ENCODE data around the gene SLC7A14. TPM values are rescaled to one million over a fixed set of nuclear protein-coding genes. Genes with fewer than 3 reads are reported as not detected.
A peak's percentile ranks its signal among the peaks of the same experiment; 100 is the strongest.

The SLC7A14 gene
- total and polyA plus RNA-seq, 4 donors: 0.01 to 0.06 (median 0.03) TPM; not detected in 1

DNA sequence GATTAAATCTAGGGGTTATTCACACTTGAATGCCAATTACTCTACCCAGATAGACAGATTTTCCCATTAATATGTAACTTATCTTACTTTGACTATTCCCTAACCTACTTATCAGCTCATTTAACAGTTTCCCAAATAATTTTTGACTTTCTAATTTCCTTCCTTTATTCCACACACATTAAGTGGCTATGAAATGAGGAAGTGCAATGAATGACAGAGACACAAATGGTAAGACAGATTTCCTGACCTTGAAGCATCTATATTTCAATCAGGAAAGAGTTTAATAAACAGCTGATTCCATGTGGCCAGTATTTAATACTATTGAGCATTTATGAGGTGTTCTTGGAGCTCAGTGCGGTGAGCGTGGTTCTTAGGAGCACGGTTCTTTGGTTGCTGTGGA, 78.8 kb downstream of the SLC7A14 start:
- WGBS, 2 donors: 73 to 77% methylated on average over 3 of the region's 3 CpGs
- Histone ChIP-seq H3K27me3 (ENCODE audit: control insufficient read depth in 3 of 3, insufficient read depth in 3 of 3, low read length in 2 of 3) (no peaks in the 10 kb centered on the region), H3K4me3 (no peak overlapping the region), H3K36me3 (ENCODE audit: control insufficient read depth in 4 of 4, insufficient read depth in 4 of 4, low read length in 4 of 4) (no peaks in the 10 kb centered on the region), H3K4me1 (ENCODE audit: control insufficient read depth in 5 of 5, insufficient read depth in 5 of 5, low read length in 5 of 5) (peaks cover 0 to 4% (median 0%) of the 10 kb centered on the region in 5 donors), H3K27ac (ENCODE audit: low read depth in 1 of 2, low read length in 1 of 2) (no peak overlapping the region), H3K9me3 (ENCODE audit: control insufficient read depth in 4 of 4, insufficient read depth in 3 of 4, low read length in 3 of 4) (no peaks in the 10 kb centered on the region), H3K9ac (ENCODE audit: insufficient read depth in 1 of 2, low read length in 2 of 2) (no peak overlapping the region)
- TF ChIP-seq, protein P1, sequence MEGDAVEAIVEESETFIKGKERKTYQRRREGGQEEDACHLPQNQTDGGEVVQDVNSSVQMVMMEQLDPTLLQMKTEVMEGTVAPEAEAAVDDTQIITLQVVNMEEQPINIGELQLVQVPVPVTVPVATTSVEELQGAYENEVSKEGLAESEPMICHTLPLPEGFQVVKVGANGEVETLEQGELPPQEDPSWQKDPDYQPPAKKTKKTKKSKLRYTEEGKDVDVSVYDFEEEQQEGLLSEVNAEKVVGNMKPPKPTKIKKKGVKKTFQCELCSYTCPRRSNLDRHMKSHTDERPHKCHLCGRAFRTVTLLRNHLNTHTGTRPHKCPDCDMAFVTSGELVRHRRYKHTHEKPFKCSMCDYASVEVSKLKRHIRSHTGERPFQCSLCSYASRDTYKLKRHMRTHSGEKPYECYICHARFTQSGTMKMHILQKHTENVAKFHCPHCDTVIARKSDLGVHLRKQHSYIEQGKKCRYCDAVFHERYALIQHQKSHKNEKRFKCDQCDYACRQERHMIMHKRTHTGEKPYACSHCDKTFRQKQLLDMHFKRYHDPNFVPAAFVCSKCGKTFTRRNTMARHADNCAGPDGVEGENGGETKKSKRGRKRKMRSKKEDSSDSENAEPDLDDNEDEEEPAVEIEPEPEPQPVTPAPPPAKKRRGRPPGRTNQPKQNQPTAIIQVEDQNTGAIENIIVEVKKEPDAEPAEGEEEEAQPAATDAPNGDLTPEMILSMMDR (IDR thresholded peaks at IDR 0.05; ENCODE audit: control extremely low read depth, extremely low read depth): no peak
- ATAC-seq (ENCODE audit: insufficient read depth, low FRiP score): no peak
- DNase-seq: no peak

DNA sequence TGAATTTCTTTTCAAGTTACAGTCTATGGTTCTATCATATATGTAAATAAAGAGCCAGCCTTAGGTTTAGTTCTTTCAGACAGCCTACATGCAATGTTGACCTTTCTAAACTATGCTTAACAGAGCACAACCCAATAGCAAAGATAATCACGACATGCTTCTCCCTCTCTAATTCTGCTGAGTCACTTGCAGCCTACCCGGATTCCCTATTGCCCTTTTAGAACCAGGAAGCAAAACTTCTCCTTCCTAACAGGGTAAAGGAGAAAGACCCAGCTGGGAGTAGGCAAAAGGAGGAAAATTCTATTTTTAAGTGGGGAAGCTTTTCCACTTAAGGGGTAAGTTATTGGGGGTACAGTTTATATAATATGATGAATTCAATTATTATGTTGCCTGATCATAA, 79.3 kb downstream of the SLC7A14 start:
- no peaks in the 10 kb centered on the region for H3K27me3 ChIP-seq (ENCODE audit: control insufficient read depth in 3 of 3, insufficient read depth in 3 of 3, low read length in 2 of 3)
- H3K36me3 ChIP-seq (ENCODE audit: control insufficient read depth in 4 of 4, insufficient read depth in 4 of 4, low read length in 4 of 4): no peaks in the 10 kb centered on the region
- no peak overlapping the region for H3K4me3 ChIP-seq
- H3K9ac ChIP-seq (ENCODE audit: insufficient read depth in 1 of 2, low read length in 2 of 2): no peak overlapping the region
- DNase-seq (no peak), ATAC-seq (ENCODE audit: insufficient read depth, low FRiP score) (no peak)
- H3K9me3 ChIP-seq (ENCODE audit: control insufficient read depth in 4 of 4, insufficient read depth in 3 of 4, low read length in 3 of 4): no peaks in the 10 kb centered on the region
- H3K4me1 ChIP-seq (ENCODE audit: control insufficient read depth in 5 of 5, insufficient read depth in 5 of 5, low read length in 5 of 5): peaks cover 0 to 6% (median 0%) of the 10 kb centered on the region in 5 donors
- 9 to 10% methylated on average over 2 of the region's 2 CpGs for WGBS, 2 donors
- TF ChIP-seq, protein P1 (IDR thresholded peaks at IDR 0.05; ENCODE audit: control extremely low read depth, extremely low read depth): no peak
- H3K27ac ChIP-seq (ENCODE audit: low read depth in 1 of 2, low read length in 1 of 2): no peak overlapping the region

DNA sequence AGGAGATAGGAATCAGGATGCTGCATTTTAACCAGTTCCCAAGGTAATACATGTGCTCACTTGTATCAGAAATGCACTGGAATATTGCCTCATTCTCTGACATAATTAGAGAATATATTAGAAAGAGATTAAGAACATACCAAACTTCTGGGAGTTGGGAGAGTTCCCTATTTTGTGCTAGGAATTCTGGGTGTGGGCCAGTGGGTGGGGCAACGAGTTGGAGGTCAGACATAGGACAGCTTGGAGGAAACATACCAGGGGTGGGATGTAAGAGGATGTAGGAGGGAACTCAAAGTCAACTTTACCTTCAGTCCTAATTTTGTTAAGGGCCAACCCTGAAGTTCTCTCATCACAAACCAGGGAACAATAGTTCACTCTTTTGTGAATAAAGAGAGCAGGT, 83.6 kb downstream of the SLC7A14 start:
- ATAC-seq (ENCODE audit: insufficient read depth, low FRiP score) (no peak), DNase-seq (peak; percentile 53 to 66 (median 65))
- no peak overlapping the region for H3K27ac ChIP-seq (ENCODE audit: low read depth in 1 of 2, low read length in 1 of 2)
- 31 to 45% methylated on average over 1 of the region's 1 CpG for WGBS, 2 donors
- H3K4me3 ChIP-seq: no peak overlapping the region
- TF ChIP-seq, protein P1 (IDR thresholded peaks at IDR 0.05; ENCODE audit: control extremely low read depth, extremely low read depth): no peak
- no peak overlapping the region for H3K9ac ChIP-seq (ENCODE audit: insufficient read depth in 1 of 2, low read length in 2 of 2)
- H3K9me3 ChIP-seq (ENCODE audit: control insufficient read depth in 4 of 4, insufficient read depth in 3 of 4, low read length in 3 of 4): no peaks in the 10 kb centered on the region
- peaks cover 0 to 13% (median 2%) of the 10 kb centered on the region in 5 donors for H3K4me1 ChIP-seq (ENCODE audit: control insufficient read depth in 5 of 5, insufficient read depth in 5 of 5, low read length in 5 of 5)
- H3K27me3 ChIP-seq (ENCODE audit: control insufficient read depth in 3 of 3, insufficient read depth in 3 of 3, low read length in 2 of 3): no peaks in the 10 kb centered on the region
- H3K36me3 ChIP-seq (ENCODE audit: control insufficient read depth in 4 of 4, insufficient read depth in 4 of 4, low read length in 4 of 4): no peaks in the 10 kb centered on the region

DNA sequence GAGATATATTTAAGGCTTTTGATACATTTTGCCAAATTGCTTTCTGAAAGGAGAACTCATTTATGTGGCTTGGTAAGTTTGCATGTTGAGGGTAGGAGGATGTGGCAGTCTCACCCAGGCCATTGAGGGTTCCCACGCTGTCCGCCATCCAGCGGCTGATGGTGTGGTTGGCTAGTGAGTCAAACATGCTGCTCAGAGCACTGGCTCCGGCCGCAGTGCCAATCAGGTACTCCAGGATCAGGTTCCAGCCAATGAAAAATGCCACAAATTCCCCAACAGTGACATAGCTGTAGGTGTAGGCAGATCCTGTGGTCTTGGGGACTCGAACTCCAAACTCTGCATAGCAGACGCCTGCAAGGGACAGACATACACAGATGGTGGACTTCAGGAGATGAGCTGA, 84.9 kb downstream of the SLC7A14 start:
- H3K9ac ChIP-seq (ENCODE audit: insufficient read depth in 1 of 2, low read length in 2 of 2): no peak overlapping the region
- H3K4me3 ChIP-seq: no peak overlapping the region
- TF ChIP-seq, protein P1 (IDR thresholded peaks at IDR 0.05; ENCODE audit: control extremely low read depth, extremely low read depth): no peak
- peaks cover 0 to 22% (median 2%) of the 10 kb centered on the region in 5 donors for H3K4me1 ChIP-seq (ENCODE audit: control insufficient read depth in 5 of 5, insufficient read depth in 5 of 5, low read length in 5 of 5)
- ATAC-seq (ENCODE audit: insufficient read depth, low FRiP score) (no peak), DNase-seq (no peak)
- H3K27ac ChIP-seq (ENCODE audit: low read depth in 1 of 2, low read length in 1 of 2): no peak overlapping the region
- no peaks in the 10 kb centered on the region for H3K9me3 ChIP-seq (ENCODE audit: control insufficient read depth in 4 of 4, insufficient read depth in 3 of 4, low read length in 3 of 4)
- H3K36me3 ChIP-seq (ENCODE audit: control insufficient read depth in 4 of 4, insufficient read depth in 4 of 4, low read length in 4 of 4): no peaks in the 10 kb centered on the region
- 90 to 92% methylated on average over 7 of the region's 7 CpGs for WGBS, 2 donors
- no peaks in the 10 kb centered on the region for H3K27me3 ChIP-seq (ENCODE audit: control insufficient read depth in 3 of 3, insufficient read depth in 3 of 3, low read length in 2 of 3)

Measured in lung (tissue), 12 donors.